Astrocyte (in vitro differentiated cells and primary cell): ENCODE results near the gene FAM241B.

Experiments
- EZH2 ChIP-seq: IDR thresholded peaks from 2 replicates; pipeline ENCODE4 v1.6.1; 2012; ENCODE audit warnings: mild to moderate bottlenecking, low read length, inconsistent platforms; ENCODE audit not compliant: insufficient read depth
- TF ChIP-seq, protein P1 (sequence below): IDR thresholded peaks from 2 replicates; pipeline ENCODE4 v1.5.1; 2011; ENCODE audit warnings: low read depth, mild to moderate bottlenecking, inconsistent platforms, low read length, moderate library complexity; ENCODE audit not compliant: insufficient read depth

- TF ChIP-seq, protein P1, sequence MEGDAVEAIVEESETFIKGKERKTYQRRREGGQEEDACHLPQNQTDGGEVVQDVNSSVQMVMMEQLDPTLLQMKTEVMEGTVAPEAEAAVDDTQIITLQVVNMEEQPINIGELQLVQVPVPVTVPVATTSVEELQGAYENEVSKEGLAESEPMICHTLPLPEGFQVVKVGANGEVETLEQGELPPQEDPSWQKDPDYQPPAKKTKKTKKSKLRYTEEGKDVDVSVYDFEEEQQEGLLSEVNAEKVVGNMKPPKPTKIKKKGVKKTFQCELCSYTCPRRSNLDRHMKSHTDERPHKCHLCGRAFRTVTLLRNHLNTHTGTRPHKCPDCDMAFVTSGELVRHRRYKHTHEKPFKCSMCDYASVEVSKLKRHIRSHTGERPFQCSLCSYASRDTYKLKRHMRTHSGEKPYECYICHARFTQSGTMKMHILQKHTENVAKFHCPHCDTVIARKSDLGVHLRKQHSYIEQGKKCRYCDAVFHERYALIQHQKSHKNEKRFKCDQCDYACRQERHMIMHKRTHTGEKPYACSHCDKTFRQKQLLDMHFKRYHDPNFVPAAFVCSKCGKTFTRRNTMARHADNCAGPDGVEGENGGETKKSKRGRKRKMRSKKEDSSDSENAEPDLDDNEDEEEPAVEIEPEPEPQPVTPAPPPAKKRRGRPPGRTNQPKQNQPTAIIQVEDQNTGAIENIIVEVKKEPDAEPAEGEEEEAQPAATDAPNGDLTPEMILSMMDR: no peak
- no peak for TF ChIP-seq EZH2
Observed at GRCh38 chr10:69659241-69660038, 29.4 kb downstream of the FAM241B start.
